Loucy (cell line): ENCODE measurements around the gene C5orf15.

Experiments used
- H2AFZ ChIP-seq: fragments of 200-600 bp; sonication (generic); 2 replicates; pipeline ENCODE4 v1.6.0; 2016; ENCODE audit warnings: antibody characterized with exemption, mild to moderate bottlenecking, low read length, moderate library complexity
- H3F3A ChIP-seq: fragments of 200-600 bp; 2 replicates; pipeline ENCODE4 v1.6.0; 2016; ENCODE audit warnings: antibody characterized with exemption, low read depth, mild to moderate bottlenecking
- H3K27me3 ChIP-seq: fragments of 200-600 bp; sonication (generic); 2 replicates; pipeline ENCODE4 v1.6.1; 2014; ENCODE audit warnings: low read length, mild to moderate bottlenecking; ENCODE audit not compliant: insufficient read depth, poor library complexity, severe bottlenecking
- H3K36me3 ChIP-seq: fragments of 200-600 bp; sonication (generic); 2 replicates; pipeline ENCODE4 v1.6.1; 2016; ENCODE audit warnings: low read length; ENCODE audit not compliant: insufficient read depth
- H3K4me1 ChIP-seq: fragments of 200-600 bp; sonication (generic); 2 replicates; pipeline ENCODE4 v1.5.1; 2014; ENCODE audit warnings: low read length, mild to moderate bottlenecking; ENCODE audit not compliant: insufficient read depth, poor library complexity, severe bottlenecking
- H3K4me2 ChIP-seq: fragments of 200-600 bp; sonication (generic); 2 replicates; pipeline ENCODE4 v1.6.0; 2014; ENCODE audit warnings: antibody characterized with exemption, low read length, low read depth, mild to moderate bottlenecking; ENCODE audit not compliant: poor library complexity, severe bottlenecking
- H3K4me3 ChIP-seq: fragments of 200-600 bp; sonication (generic); 2 replicates; pipeline ENCODE4 v1.5.1; 2014; ENCODE audit warnings: low read length, mild to moderate bottlenecking, mixed read lengths; ENCODE audit not compliant: poor library complexity, severe bottlenecking
- H3K79me2 ChIP-seq: fragments of 200-600 bp; sonication (generic); 2 replicates; pipeline ENCODE4 v1.6.1; 2014; ENCODE audit warnings: low read length; ENCODE audit not compliant: insufficient read depth
- H3K9ac ChIP-seq: fragments of 200-600 bp; sonication (generic); 2 replicates; pipeline ENCODE4 v1.6.0; 2014; ENCODE audit warnings: mild to moderate bottlenecking, low read depth, low read length, moderate library complexity; ENCODE audit not compliant: poor library complexity, severe bottlenecking
- H3K9me2 ChIP-seq: fragments of 200-600 bp; sonication (generic); replicated peaks from 2 replicates; pipeline ENCODE4 v1.6.1; 2016; ENCODE audit warnings: low read depth, low read length, mixed read lengths
- H3K9me3 ChIP-seq: fragments of 200-600 bp; sonication (generic); 2 replicates; pipeline ENCODE4 v1.6.1; 2014; ENCODE audit warnings: mild to moderate bottlenecking, antibody characterized with exemption, low read length, low read depth; ENCODE audit not compliant: insufficient read depth
- H4K20me1 ChIP-seq: fragments of 200-600 bp; sonication (generic); 2 replicates; pipeline ENCODE4 v1.6.0; 2014; ENCODE audit warnings: antibody characterized with exemption, low read length, mild to moderate bottlenecking; ENCODE audit not compliant: insufficient read depth, poor library complexity, severe bottlenecking
- EZH2phosphoT487 ChIP-seq: fragments of 200-600 bp; IDR thresholded peaks from 2 replicates; pipeline ENCODE4 v1.6.1; 2018; ENCODE audit warnings: antibody characterized with exemption, mild to moderate bottlenecking, moderate library complexity, borderline replicate concordance
- TF ChIP-seq, protein P1 (sequence below): fragments of 200-600 bp; sonication (generic); conservative IDR thresholded peaks from 2 replicates; pipeline ENCODE4 v1.5.1; 2014; ENCODE audit warnings: mild to moderate bottlenecking, antibody characterized with exemption, low read length

The C5orf15 gene

GRCh38 chr5:133968204-133968980, at the start of gene C5orf15:
C5orf15 (minus strand) TSS chr5:133968625; CDS start chr5:133968584, 41 bp downstream.
- peaks cover 6% of the 10 kb centered on the region; the same call in 1 of the 2 replicates for H3K36me3 ChIP-seq
- peaks cover 22% of the 10 kb centered on the region for H3K79me2 ChIP-seq
- TF ChIP-seq, protein P1, sequence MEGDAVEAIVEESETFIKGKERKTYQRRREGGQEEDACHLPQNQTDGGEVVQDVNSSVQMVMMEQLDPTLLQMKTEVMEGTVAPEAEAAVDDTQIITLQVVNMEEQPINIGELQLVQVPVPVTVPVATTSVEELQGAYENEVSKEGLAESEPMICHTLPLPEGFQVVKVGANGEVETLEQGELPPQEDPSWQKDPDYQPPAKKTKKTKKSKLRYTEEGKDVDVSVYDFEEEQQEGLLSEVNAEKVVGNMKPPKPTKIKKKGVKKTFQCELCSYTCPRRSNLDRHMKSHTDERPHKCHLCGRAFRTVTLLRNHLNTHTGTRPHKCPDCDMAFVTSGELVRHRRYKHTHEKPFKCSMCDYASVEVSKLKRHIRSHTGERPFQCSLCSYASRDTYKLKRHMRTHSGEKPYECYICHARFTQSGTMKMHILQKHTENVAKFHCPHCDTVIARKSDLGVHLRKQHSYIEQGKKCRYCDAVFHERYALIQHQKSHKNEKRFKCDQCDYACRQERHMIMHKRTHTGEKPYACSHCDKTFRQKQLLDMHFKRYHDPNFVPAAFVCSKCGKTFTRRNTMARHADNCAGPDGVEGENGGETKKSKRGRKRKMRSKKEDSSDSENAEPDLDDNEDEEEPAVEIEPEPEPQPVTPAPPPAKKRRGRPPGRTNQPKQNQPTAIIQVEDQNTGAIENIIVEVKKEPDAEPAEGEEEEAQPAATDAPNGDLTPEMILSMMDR, result no peak
- no peak for TF ChIP-seq EZH2phosphoT487
- peak within 1 kb of the TSS; percentile 91 for H2AFZ ChIP-seq
- no peaks in the 10 kb centered on the region for H3K9me3 ChIP-seq
- H3K4me1 ChIP-seq, result no peaks in the 10 kb centered on the region
- peak within 1 kb of the TSS; percentile 83 for H3K4me3 ChIP-seq
- peaks cover 2% of the 10 kb centered on the region for H4K20me1 ChIP-seq
- H3K27me3 ChIP-seq, result no peaks in the 10 kb centered on the region
- H3K4me2 ChIP-seq, result peak within 1 kb of the TSS; percentile 81
- no peaks in the 10 kb centered on the region for H3F3A ChIP-seq
- peak within 1 kb of the TSS; percentile 89 for H3K9ac ChIP-seq
- no peaks in the 10 kb centered on the region for H3K9me2 ChIP-seq

DNA sequence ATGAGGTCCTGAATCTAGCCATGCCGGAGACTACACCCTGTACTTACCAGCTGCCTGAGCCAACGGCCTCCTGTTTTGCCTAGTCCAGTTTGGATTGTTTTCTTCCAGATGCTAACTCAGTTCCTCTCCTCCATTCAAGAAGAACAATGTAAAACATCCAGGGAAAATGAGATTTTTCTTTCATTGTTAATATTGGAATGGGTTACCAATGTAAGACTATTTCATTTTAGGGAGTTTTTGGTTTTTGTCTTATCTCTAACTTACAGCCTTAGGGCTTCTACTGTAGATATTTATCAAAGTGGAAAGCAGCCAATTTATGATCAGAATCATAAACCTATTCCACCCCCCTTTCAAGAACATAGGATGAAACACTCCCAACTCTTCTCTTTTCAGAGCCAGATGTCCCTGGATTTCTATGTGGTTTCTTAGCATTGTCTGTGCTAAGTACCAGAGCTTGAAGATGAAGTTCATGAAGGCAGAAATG, 39.9 kb upstream of the C5orf15 start:
- Histone ChIP-seq H3K4me3 (no peak overlapping the region), H3F3A (no peaks in the 10 kb centered on the region), H4K20me1 (peaks cover 6% of the 10 kb centered on the region), H3K27me3 (no peaks in the 10 kb centered on the region), H3K4me2 (no peak overlapping the region), H3K9me3 (no peaks in the 10 kb centered on the region), H3K36me3 (no peaks in the 10 kb centered on the region), H3K9ac (no peak overlapping the region), H3K9me2 (no peaks in the 10 kb centered on the region), H2AFZ (no peak overlapping the region), H3K79me2 (peaks cover 20% of the 10 kb centered on the region), H3K4me1 (peaks cover 8% of the 10 kb centered on the region)
- TF ChIP-seq, protein P1, result no peak
- no peak for TF ChIP-seq EZH2phosphoT487

GRCh38 chr5:134007581-134008265, 39.3 kb upstream of the C5orf15 start:
- Histone ChIP-seq H3K36me3 (no peaks in the 10 kb centered on the region), H3K9me3 (no peaks in the 10 kb centered on the region), H3F3A (no peaks in the 10 kb centered on the region), H3K79me2 (peaks cover 26% of the 10 kb centered on the region), H3K27me3 (no peaks in the 10 kb centered on the region), H3K9me2 (no peaks in the 10 kb centered on the region), H4K20me1 (peaks cover 10% of the 10 kb centered on the region), H3K4me1 (peaks cover 13% of the 10 kb centered on the region), H3K4me3 (no peak overlapping the region), H3K4me2 (no peak overlapping the region), H3K9ac (no peak overlapping the region), H2AFZ (no peak overlapping the region)
- TF ChIP-seq EZH2phosphoT487, result no peak
- TF ChIP-seq, protein P1, result no peak
